ENCODE data around the gene COL6A1. TPM values are rescaled to one million over a fixed set of nuclear protein-coding genes. Genes with fewer than 3 reads are reported as not detected.

COL6A1 gene
- total RNA-seq, 1 donor from 2014 or later = 137 TPM

- no peaks in the 10 kb centered on the region for H3K4me1 Mint-ChIP-seq (ENCODE audit: low read depth)
- no peak overlapping the region for H3K4me3 Mint-ChIP-seq (ENCODE audit: low read depth)
- no peak overlapping the region for H3K27ac Mint-ChIP-seq
- peaks cover 28% of the 10 kb centered on the region for H3K9me3 Mint-ChIP-seq (ENCODE audit: low read depth)
- no peak for DNase-seq (ENCODE audit: low spot score, unreplicated experiment)
- peaks cover 13% of the 10 kb centered on the region for H3K27me3 Mint-ChIP-seq
- H3K36me3 Mint-ChIP-seq (ENCODE audit: insufficient read depth) = no peaks in the 10 kb centered on the region
- no peak for TF ChIP-seq CTCF (IDR thresholded peaks at IDR 0.05; ENCODE audit: unreplicated experiment)
These were observed 18.4 kb upstream of the COL6A1 start for GRCh38 chr21:45963232-45963570.

- peaks cover 28% of the 10 kb centered on the region for H3K9me3 Mint-ChIP-seq (ENCODE audit: low read depth)
- no peak for DNase-seq (ENCODE audit: low spot score, unreplicated experiment)
- H3K27ac Mint-ChIP-seq = no peak overlapping the region
- peaks cover 6% of the 10 kb centered on the region for H3K27me3 Mint-ChIP-seq
- H3K36me3 Mint-ChIP-seq (ENCODE audit: insufficient read depth) = no peaks in the 10 kb centered on the region
- no peaks in the 10 kb centered on the region for H3K4me1 Mint-ChIP-seq (ENCODE audit: low read depth)
- no peak overlapping the region for H3K4me3 Mint-ChIP-seq (ENCODE audit: low read depth)
- no peak for TF ChIP-seq CTCF (IDR thresholded peaks at IDR 0.05; ENCODE audit: unreplicated experiment)
These were observed 16.9 kb upstream of the COL6A1 start for GRCh38 chr21:45964649-45965048.

DNA sequence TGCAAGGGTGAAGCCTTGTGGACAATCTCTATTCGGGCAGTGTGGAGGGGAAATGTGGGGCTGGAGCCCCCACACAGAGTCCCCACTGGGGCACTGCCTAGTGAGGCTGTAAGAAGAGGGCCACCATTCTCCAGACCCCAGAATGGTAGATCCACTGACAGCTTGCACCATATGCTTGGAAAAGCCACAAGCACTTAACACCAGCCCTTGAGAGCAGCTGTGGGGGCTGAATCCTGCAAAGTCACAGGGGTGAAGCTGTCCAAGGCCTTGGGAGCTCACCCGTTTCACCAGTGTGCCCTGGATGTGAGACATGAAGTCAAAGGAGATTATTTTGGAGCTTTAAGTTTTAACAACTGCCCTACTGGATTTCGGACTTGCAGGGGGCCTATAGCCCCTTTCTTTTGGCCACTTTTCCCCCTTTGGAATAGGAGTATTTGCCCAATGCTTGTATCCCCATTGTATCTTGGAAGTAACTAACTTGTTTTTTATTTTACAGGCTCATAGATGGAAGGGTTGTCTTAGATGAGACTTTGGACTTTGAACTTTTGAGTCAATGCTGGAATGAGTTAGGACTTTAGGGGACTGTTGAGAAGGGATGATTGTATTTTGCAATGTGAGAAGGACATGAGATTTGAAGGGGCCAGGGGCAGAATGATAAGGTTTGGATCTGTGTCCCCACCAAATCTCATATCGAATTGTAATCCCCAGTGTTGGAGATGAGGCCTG lies 16.3 kb upstream of the COL6A1 start:
- no peak for TF ChIP-seq CTCF (IDR thresholded peaks at IDR 0.05; ENCODE audit: unreplicated experiment)
- no peak overlapping the region for H3K4me3 Mint-ChIP-seq (ENCODE audit: low read depth)
- H3K4me1 Mint-ChIP-seq (ENCODE audit: low read depth) = no peaks in the 10 kb centered on the region
- H3K27me3 Mint-ChIP-seq = peaks cover 9% of the 10 kb centered on the region
- no peak for DNase-seq (ENCODE audit: low spot score, unreplicated experiment)
- no peak overlapping the region for H3K27ac Mint-ChIP-seq
- peaks cover 28% of the 10 kb centered on the region for H3K9me3 Mint-ChIP-seq (ENCODE audit: low read depth)
- no peaks in the 10 kb centered on the region for H3K36me3 Mint-ChIP-seq (ENCODE audit: insufficient read depth)

GRCh38 chr21:45966791-45967394 lies 14.7 kb upstream of the COL6A1 start:
- no peak for TF ChIP-seq CTCF (IDR thresholded peaks at IDR 0.05; ENCODE audit: unreplicated experiment)
- H3K9me3 Mint-ChIP-seq (ENCODE audit: low read depth) = peaks cover 14% of the 10 kb centered on the region
- no peak overlapping the region for H3K27ac Mint-ChIP-seq
- DNase-seq (ENCODE audit: low spot score, unreplicated experiment) = no peak
- no peaks in the 10 kb centered on the region for H3K36me3 Mint-ChIP-seq (ENCODE audit: insufficient read depth)
- H3K4me3 Mint-ChIP-seq (ENCODE audit: low read depth) = no peak overlapping the region
- H3K4me1 Mint-ChIP-seq (ENCODE audit: low read depth) = no peaks in the 10 kb centered on the region
- H3K27me3 Mint-ChIP-seq = peaks cover 3% of the 10 kb centered on the region

GRCh38 chr21:45969921-45970673 lies 11.5 kb upstream of the COL6A1 start:
- H3K4me3 Mint-ChIP-seq (ENCODE audit: low read depth) = no peak overlapping the region
- H3K27me3 Mint-ChIP-seq = peaks cover 18% of the 10 kb centered on the region
- no peaks in the 10 kb centered on the region for H3K36me3 Mint-ChIP-seq (ENCODE audit: insufficient read depth)
- H3K4me1 Mint-ChIP-seq (ENCODE audit: low read depth) = peaks cover 3% of the 10 kb centered on the region
- peaks cover 3% of the 10 kb centered on the region for H3K9me3 Mint-ChIP-seq (ENCODE audit: low read depth)
- DNase-seq (ENCODE audit: low spot score, unreplicated experiment) = no peak
- H3K27ac Mint-ChIP-seq = no peak overlapping the region
- no peak for TF ChIP-seq CTCF (IDR thresholded peaks at IDR 0.05; ENCODE audit: unreplicated experiment)
